ENCODE results near the gene ASAP2. TPM values are rescaled to one million over a fixed set of nuclear protein-coding genes. Genes with fewer than 3 reads are reported as not detected.

The ASAP2 gene
- total RNA-seq, 1 experiment from 2014 or later, result 25.2 TPM

DNA sequence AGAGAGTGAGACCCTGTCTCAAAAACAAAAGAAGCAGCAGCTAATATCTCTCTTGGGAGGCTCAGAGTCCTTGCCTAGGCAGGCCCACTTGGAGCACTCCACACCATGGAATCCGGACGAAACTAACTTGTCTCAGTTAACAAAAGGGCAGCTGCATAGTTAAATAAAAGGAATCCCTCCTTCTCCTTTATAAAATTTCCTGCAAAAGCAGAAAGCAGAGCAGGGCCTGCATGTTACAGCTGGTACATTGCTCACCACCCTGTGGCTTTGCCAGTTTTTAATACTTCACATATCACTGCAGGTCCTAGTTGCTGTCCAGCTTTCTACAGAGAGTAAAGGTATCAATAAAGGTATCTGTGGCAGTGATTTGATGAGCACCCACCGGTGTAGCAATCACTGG, 93.6 kb downstream of the ASAP2 start:
- Histone ChIP-seq H2AFZ (ENCODE audit: low read length) (no peak overlapping the region), H3K4me1 (ENCODE audit: insufficient read depth, low read length) (no peaks in the 10 kb centered on the region), H3K9me3 (ENCODE audit: low read length) (no peaks in the 10 kb centered on the region), H3K9me2 (replicated peaks; ENCODE audit: low read length) (no peaks in the 10 kb centered on the region), H3K9ac (ENCODE audit: low read length) (no peak overlapping the region), H3K4me2 (ENCODE audit: low read length) (no peak overlapping the region), H4K20me1 (ENCODE audit: low read length) (no peaks in the 10 kb centered on the region), H3K27me3 (ENCODE audit: low read length) (no peaks in the 10 kb centered on the region), H3K36me3 (ENCODE audit: low read depth, low read length) (peaks cover 17% of the 10 kb centered on the region; the same call in 1 of the 2 replicates), H3K27ac (ENCODE audit: low read length) (no peak overlapping the region), H3K4me3 (ENCODE audit: low read length) (no peak overlapping the region), H3K79me2 (ENCODE audit: low read length) (peaks cover 51% of the 10 kb centered on the region), H3F3A (ENCODE audit: low read length, unreplicated experiment) (no peaks in the 10 kb centered on the region)
- intact Hi-C loops (cut with micrococcal nuclease), result no loop called here
- POLR2A ChIA-PET (ENCODE audit: unreplicated experiment), result no interaction called here
- CTCF ChIA-PET, result no interaction called here
- BruUV-seq (replicated peaks), result no TSS peak
- TF ChIP-seq EZH2 (IDR thresholded peaks at IDR 0.05; ENCODE audit: low read length, unreplicated experiment) (no peak), EZH2phosphoT487 (IDR thresholded peaks at IDR 0.05; ENCODE audit: borderline replicate concordance, low read length) (no peak)
- TF ChIP-seq, protein P1, sequence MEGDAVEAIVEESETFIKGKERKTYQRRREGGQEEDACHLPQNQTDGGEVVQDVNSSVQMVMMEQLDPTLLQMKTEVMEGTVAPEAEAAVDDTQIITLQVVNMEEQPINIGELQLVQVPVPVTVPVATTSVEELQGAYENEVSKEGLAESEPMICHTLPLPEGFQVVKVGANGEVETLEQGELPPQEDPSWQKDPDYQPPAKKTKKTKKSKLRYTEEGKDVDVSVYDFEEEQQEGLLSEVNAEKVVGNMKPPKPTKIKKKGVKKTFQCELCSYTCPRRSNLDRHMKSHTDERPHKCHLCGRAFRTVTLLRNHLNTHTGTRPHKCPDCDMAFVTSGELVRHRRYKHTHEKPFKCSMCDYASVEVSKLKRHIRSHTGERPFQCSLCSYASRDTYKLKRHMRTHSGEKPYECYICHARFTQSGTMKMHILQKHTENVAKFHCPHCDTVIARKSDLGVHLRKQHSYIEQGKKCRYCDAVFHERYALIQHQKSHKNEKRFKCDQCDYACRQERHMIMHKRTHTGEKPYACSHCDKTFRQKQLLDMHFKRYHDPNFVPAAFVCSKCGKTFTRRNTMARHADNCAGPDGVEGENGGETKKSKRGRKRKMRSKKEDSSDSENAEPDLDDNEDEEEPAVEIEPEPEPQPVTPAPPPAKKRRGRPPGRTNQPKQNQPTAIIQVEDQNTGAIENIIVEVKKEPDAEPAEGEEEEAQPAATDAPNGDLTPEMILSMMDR (conservative IDR thresholded peaks at IDR 0.05; ENCODE audit: low read depth, low read length), result no peak
- no peak for ATAC-seq
- DNase-seq, result no peak

DNA sequence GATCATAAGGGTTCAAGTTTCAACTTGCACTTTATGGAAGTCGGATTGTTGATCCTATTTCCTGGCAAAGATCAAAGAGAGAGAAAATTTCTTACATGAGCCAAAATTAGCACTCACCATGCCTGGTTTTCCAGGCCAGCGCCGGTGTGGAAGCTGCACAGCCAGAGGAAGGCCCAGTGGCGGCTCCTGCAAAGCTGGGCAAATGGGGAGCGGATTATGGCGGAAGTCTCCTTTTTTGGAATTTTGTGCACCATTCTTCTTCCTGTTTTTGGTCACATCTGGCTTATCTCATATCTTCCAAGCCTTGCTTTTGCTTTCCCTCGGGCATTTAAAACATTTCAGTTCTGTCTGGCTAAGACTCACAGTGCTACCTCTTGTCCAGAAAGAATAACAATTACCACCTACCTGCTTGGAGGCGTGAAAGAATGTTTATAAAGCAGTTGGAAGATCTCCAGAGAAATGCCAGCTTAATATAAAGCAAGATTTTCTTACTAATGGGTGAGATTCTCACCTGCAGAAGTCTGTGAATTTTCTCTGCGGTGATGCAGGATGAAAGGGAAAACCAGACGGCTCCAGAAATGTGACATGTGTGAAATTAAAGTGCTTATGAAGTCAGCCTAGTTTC, 94.3 kb downstream of the ASAP2 start:
- DNase-seq (no peak), ATAC-seq (no peak)
- Histone ChIP-seq H3K79me2 (ENCODE audit: low read length) (peaks cover 44% of the 10 kb centered on the region), H3K9me3 (ENCODE audit: low read length) (no peaks in the 10 kb centered on the region), H3F3A (ENCODE audit: low read length, unreplicated experiment) (no peaks in the 10 kb centered on the region), H3K36me3 (ENCODE audit: low read depth, low read length) (peaks cover 17% of the 10 kb centered on the region; the same call in 1 of the 2 replicates), H4K20me1 (ENCODE audit: low read length) (no peaks in the 10 kb centered on the region), H2AFZ (ENCODE audit: low read length) (no peak overlapping the region), H3K4me1 (ENCODE audit: insufficient read depth, low read length) (no peaks in the 10 kb centered on the region), H3K27me3 (ENCODE audit: low read length) (no peaks in the 10 kb centered on the region), H3K4me3 (ENCODE audit: low read length) (no peak overlapping the region), H3K4me2 (ENCODE audit: low read length) (no peak overlapping the region), H3K9ac (ENCODE audit: low read length) (no peak overlapping the region), H3K9me2 (replicated peaks; ENCODE audit: low read length) (no peaks in the 10 kb centered on the region), H3K27ac (ENCODE audit: low read length) (no peak overlapping the region)
- ChIA-PET POLR2A (ENCODE audit: unreplicated experiment) (no interaction called here), CTCF (no interaction called here)
- no TSS peak for BruUV-seq (replicated peaks)
- no peak for TF ChIP-seq EZH2phosphoT487 (IDR thresholded peaks at IDR 0.05; ENCODE audit: borderline replicate concordance, low read length)
- TF ChIP-seq, protein P1 (conservative IDR thresholded peaks at IDR 0.05; ENCODE audit: low read depth, low read length), result no peak
- no peak for TF ChIP-seq EZH2 (IDR thresholded peaks at IDR 0.05; ENCODE audit: low read length, unreplicated experiment)
- intact Hi-C loops (cut with micrococcal nuclease), result no loop called here

DNA sequence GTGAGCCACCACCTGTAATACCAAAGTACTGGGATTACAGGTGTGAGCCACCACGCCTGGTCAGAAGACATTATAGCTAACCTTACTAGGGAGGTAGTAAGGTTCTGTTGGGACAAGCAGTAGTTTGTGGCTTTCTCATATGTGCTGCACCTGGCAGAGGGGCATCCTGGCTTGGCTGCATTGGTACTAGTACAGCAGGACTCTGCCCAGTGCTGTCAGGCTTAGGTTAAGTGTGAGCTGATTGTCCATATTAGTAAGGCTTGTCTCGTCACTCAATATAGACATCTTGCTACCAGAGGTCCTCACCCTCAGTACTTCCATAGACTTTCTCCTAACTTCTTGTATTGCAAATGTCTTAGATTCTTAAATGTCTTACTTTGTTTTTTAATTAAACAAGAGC, 96.1 kb downstream of the ASAP2 start:
- Histone ChIP-seq H3K27ac (ENCODE audit: low read length) (no peak overlapping the region), H3K36me3 (ENCODE audit: low read depth, low read length) (peaks cover 16% of the 10 kb centered on the region; the same call in 1 of the 2 replicates), H3K27me3 (ENCODE audit: low read length) (no peaks in the 10 kb centered on the region), H3K9ac (ENCODE audit: low read length) (no peak overlapping the region), H3K9me3 (ENCODE audit: low read length) (no peaks in the 10 kb centered on the region), H3K4me2 (ENCODE audit: low read length) (no peak overlapping the region), H3F3A (ENCODE audit: low read length, unreplicated experiment) (no peaks in the 10 kb centered on the region), H3K9me2 (replicated peaks; ENCODE audit: low read length) (no peaks in the 10 kb centered on the region), H3K4me3 (ENCODE audit: low read length) (no peak overlapping the region), H2AFZ (ENCODE audit: low read length) (no peak overlapping the region), H3K79me2 (ENCODE audit: low read length) (peaks cover 41% of the 10 kb centered on the region), H3K4me1 (ENCODE audit: insufficient read depth, low read length) (peaks cover 5% of the 10 kb centered on the region; the same call in 1 of the 2 replicates), H4K20me1 (ENCODE audit: low read length) (no peaks in the 10 kb centered on the region)
- intact Hi-C loops (cut with micrococcal nuclease), result no loop called here
- ChIA-PET CTCF (no interaction called here), POLR2A (ENCODE audit: unreplicated experiment) (no interaction called here)
- BruUV-seq (replicated peaks), result no TSS peak
- DNase-seq (no peak), ATAC-seq (no peak)
- TF ChIP-seq, protein P1 (conservative IDR thresholded peaks at IDR 0.05; ENCODE audit: low read depth, low read length), result no peak
- TF ChIP-seq EZH2phosphoT487 (IDR thresholded peaks at IDR 0.05; ENCODE audit: borderline replicate concordance, low read length) (no peak), EZH2 (IDR thresholded peaks at IDR 0.05; ENCODE audit: low read length, unreplicated experiment) (no peak)
